HepG2 (cell line): Measurements from ENCODE around the gene MYL11. TPM values are rescaled to one million over a fixed set of nuclear protein-coding genes. Genes with fewer than 3 reads are reported as not detected.

Source experiments
- ATAC-seq: fragments of 200-7000 bp; cut with Tn5 transposase; 3 replicates; pipeline ENCODE4 v1.9.1; 2020; ENCODE audit warnings: mild to moderate bottlenecking, moderate library complexity
- BruUV-seq: library from RNA; stranded (reverse); fragments of 400-500 nt; replicated peaks from 2 replicates; lab custom pipeline; 2021; lab: Mats Ljungman, UMichigan
- CTCF ChIA-PET: fragments of 300-600 bp; formaldehyde crosslinking; extraction: SDS; loops from one replicate; lab custom pipeline; 2021; ENCODE audit warnings: low total read pairs, inconsistent platforms, low intra/inter-chr PET ratio; lab: Yijun Ruan, JAX
- POLR2A ChIA-PET: fragments of 350-600 bp; sonication (Branson Sonifier 250); formaldehyde crosslinking; loops from one replicate; lab custom pipeline; 2020; ENCODE audit warnings: antibody characterized with exemption, inconsistent platforms; lab: Yijun Ruan, JAX
- DNase-seq: peaks from one replicate; pipeline ENCODE4 v3.0.0-alpha.2; 2015; ENCODE audit warnings: low spot score
- FAIRE-seq: peaks from 3 replicates; lab custom pipeline; 2011; peaks lifted over from hg19 to GRCh38; lab: Jason Lieb, UNC
- H2AFZ ChIP-seq: one replicate; pipeline ENCODE4 v1.6.1; 2011; ENCODE audit warnings: low read length, inconsistent platforms
- H3K27ac ChIP-seq: fragments of 300-600 bp; 3 replicates; pipeline ENCODE4 v1.8.0; 2011; ENCODE audit warnings: mixed run types, mild to moderate bottlenecking, mixed read lengths, low read length, inconsistent platforms; ENCODE audit not compliant: insufficient read depth; ENCODE audit errors: extremely low read length
- H3K27me3 ChIP-seq, 2 experiments: fragments of 200-600 bp in 1 of 2; 2 replicates in 1 of 2; 3 replicates in 1 of 2; pipeline versions ENCODE4 v1.6.0 to v1.8.0; 2011; ENCODE audit warnings: low read length in 2 of 2, mild to moderate bottlenecking in 2 of 2, moderate library complexity in 2 of 2, inconsistent platforms in 1 of 2; ENCODE audit not compliant: insufficient read depth in 2 of 2, control insufficient read depth in 1 of 2
- H3K36me3 ChIP-seq, 2 experiments: fragments of 200-600 bp in 1 of 2; replicated peaks in 1 of 2; 2 replicates in 1 of 2; 3 replicates in 1 of 2; pipeline versions ENCODE4 v1.5.1 to v1.8.0; 2011; ENCODE audit warnings: low read length in 2 of 2, inconsistent platforms in 1 of 2; ENCODE audit not compliant: insufficient read depth in 2 of 2, control insufficient read depth in 1 of 2
- H3K4me1 ChIP-seq: 2 replicates; pipeline ENCODE4 v1.5.1; 2012; ENCODE audit warnings: low read length, inconsistent platforms; ENCODE audit not compliant: insufficient read depth
- H3K4me2 ChIP-seq: 2 replicates; pipeline ENCODE4 v1.6.0; 2011; ENCODE audit warnings: low read depth, low read length, inconsistent platforms
- H3K4me3 ChIP-seq, 3 experiments: fragments of 200-600 bp in 1 of 3; sonication (generic), shearing (Covaris generic) in 1 of 3; replicated peaks in 1 of 3; 2 replicates each; pipeline ENCODE4 v1.5.1; 2011 to 2016; ENCODE audit warnings: low read length in 3 of 3, inconsistent platforms in 2 of 3, low read depth in 2 of 3, mild to moderate bottlenecking in 2 of 3, control low read depth in 1 of 3, mixed read lengths in 1 of 3; ENCODE audit not compliant: insufficient read depth in 1 of 3
- H3K79me2 ChIP-seq: one replicate; pipeline ENCODE4 v1.6.1; 2011; ENCODE audit warnings: low read length, inconsistent platforms; ENCODE audit not compliant: insufficient read depth
- H3K9ac ChIP-seq: 2 replicates; pipeline ENCODE4 v1.6.0; 2011; ENCODE audit warnings: mild to moderate bottlenecking, low read depth, low read length, inconsistent platforms; ENCODE audit not compliant: insufficient read depth
- H3K9me3 ChIP-seq: 2 replicates; pipeline ENCODE4 v1.5.1; 2012; ENCODE audit warnings: mild to moderate bottlenecking, low read length
- H4K20me1 ChIP-seq: 2 replicates; pipeline ENCODE4 v1.6.0; 2011; ENCODE audit warnings: inconsistent platforms, mild to moderate bottlenecking, low read length, moderate library complexity; ENCODE audit not compliant: insufficient read depth
- AHDC1 ChIP-seq: sonication (generic); formaldehyde crosslinking; IDR thresholded peaks from 2 replicates; pipeline ENCODE4 v1.5.1; 2020; ENCODE audit warnings: mild to moderate bottlenecking, missing genetic modification reagents, borderline replicate concordance
- AHR ChIP-seq: IDR thresholded peaks from 2 replicates; pipeline ENCODE4 v1.6.1; 2018; ENCODE audit warnings: missing genetic modification reagents, missing compliant biosample characterization
- ELF1 ChIP-seq: sonication (generic); formaldehyde crosslinking; IDR thresholded peaks from 2 replicates; pipeline ENCODE4 v1.4.0; 2020; ENCODE audit warnings: missing genetic modification reagents
- HOXA3 ChIP-seq: sonication (generic); formaldehyde crosslinking; IDR thresholded peaks from 2 replicates; pipeline ENCODE4 v1.5.0; 2020; ENCODE audit warnings: missing genetic modification reagents
- KLF15 ChIP-seq: sonication (generic); formaldehyde crosslinking; IDR thresholded peaks from 2 replicates; pipeline ENCODE4 v1.8.1; 2023; ENCODE audit warnings: borderline replicate concordance, mild to moderate bottlenecking, inconsistent platforms, missing genetic modification reagents, mixed read lengths
- KMT2A ChIP-seq: sonication (generic); formaldehyde crosslinking; IDR thresholded peaks from 2 replicates; pipeline ENCODE4 v1.4.0; 2020; ENCODE audit warnings: missing genetic modification reagents
- PLRG1 ChIP-seq: fragments of 450-650 bp; conservative IDR thresholded peaks from 2 replicates; pipeline ENCODE4 v1.6.1; 2016
- PPARG ChIP-seq: conservative IDR thresholded peaks from 2 replicates; pipeline ENCODE4 v1.6.1; 2016; ENCODE audit warnings: missing biosample characterization, missing genetic modification reagents
- RBFOX2 ChIP-seq: fragments of 200-400 bp; formaldehyde crosslinking; IDR thresholded peaks from 2 replicates; pipeline ENCODE4 v1.6.1; 2017; ENCODE audit warnings: low read depth, mild to moderate bottlenecking, low read length
- RELA ChIP-seq: sonication (generic); formaldehyde crosslinking; IDR thresholded peaks from 2 replicates; pipeline ENCODE4 v1.4.0; 2020; ENCODE audit warnings: missing genetic modification reagents
- RORA ChIP-seq: sonication (generic); formaldehyde crosslinking; IDR thresholded peaks from 2 replicates; pipeline ENCODE4 v1.5.0; 2020; ENCODE audit warnings: mild to moderate bottlenecking, missing genetic modification reagents, moderate library complexity
- RXRA ChIP-seq: sonication (generic); formaldehyde crosslinking; IDR thresholded peaks from 2 replicates; pipeline ENCODE4 v1.5.1; 2020; ENCODE audit warnings: missing genetic modification reagents
- SP4 ChIP-seq: sonication (generic); formaldehyde crosslinking; IDR thresholded peaks from 2 replicates; pipeline ENCODE4 v1.8.1; 2023; ENCODE audit warnings: mild to moderate bottlenecking, missing genetic modification reagents
- ZBTB44 ChIP-seq: sonication (generic); formaldehyde crosslinking; IDR thresholded peaks from 2 replicates; pipeline ENCODE4 v1.4.0; 2020; ENCODE audit warnings: missing genetic modification reagents
- ZC3H13 ChIP-seq: sonication (generic); formaldehyde crosslinking; IDR thresholded peaks from 2 replicates; pipeline ENCODE4 v1.8.1; 2023; ENCODE audit warnings: mild to moderate bottlenecking, missing genetic modification reagents, moderate library complexity
- ZFP36 ChIP-seq: fragments of 150-350 bp; IDR thresholded peaks from 2 replicates; pipeline ENCODE4 v1.6.1; 2018; ENCODE audit warnings: borderline replicate concordance, low read length, low read depth; ENCODE audit not compliant: partially characterized antibody
- ZNF10 ChIP-seq: sonication (generic); formaldehyde crosslinking; IDR thresholded peaks from 2 replicates; pipeline ENCODE4 v1.4.0; 2020; ENCODE audit warnings: mild to moderate bottlenecking, low read depth, missing genetic modification reagents, borderline replicate concordance
- ZNF766 ChIP-seq: sonication (generic); formaldehyde crosslinking; IDR thresholded peaks from 2 replicates; pipeline ENCODE4 v1.5.0; 2020; ENCODE audit warnings: missing genetic modification reagents, borderline replicate concordance
- ZNF768 ChIP-seq: sonication (generic); formaldehyde crosslinking; IDR thresholded peaks from 2 replicates; pipeline ENCODE4 v1.4.0; 2020; ENCODE audit warnings: missing genetic modification reagents
- WGBS: methylation state at CpG from one replicate; pipeline ENCODE4 v1.1.6; 2017; ENCODE audit warnings: low lambda C conversion rate; 5-methylcytosine and 5-hydroxymethylcytosine counted together
- in situ Hi-C: cut with HindIII; loops from 2 replicates; pipeline ENCODE4 v1.10.0; 2017; ENCODE audit warnings: low pct_unique_long_range_greater_than_20kb; ENCODE audit not compliant: extremely low pct_ligation_motif_present
- intact Hi-C: fragments of 100-400 bp; cut with micrococcal nuclease; formaldehyde crosslinking; loops from one replicate; pipeline ENCODE4 v1.10.0; 2022; ENCODE audit not compliant: unreplicated experiment
- polyA plus RNA-seq, 8 experiments: library from polyadenylated mRNA; depleted of rRNA in 3 of 8; stranded (reverse) in 7 of 8; unstranded in 1 of 8; fragments of >200 nt; fragmentation: Illumina TruSeq in 4 of 8; extraction: Trizol in 4 of 8; gene quantifications; 2 replicates each; pipeline versions ENCODE4 v1.2.1 to v1.2.3, GENCODE V29; 2011 to 2016; ENCODE audit warnings: low read depth in 4 of 8, missing spikeins in 1 of 8, mixed read lengths in 1 of 8; ENCODE audit not compliant: insufficient read depth in 1 of 8
- total RNA-seq, 5 experiments: library from RNA; depleted of rRNA; stranded (reverse); fragments of >200 nt; fragmentation: Illumina TruSeq; extraction: Trizol; gene quantifications; 2 replicates each; pipeline ENCODE4 v1.2.3, GENCODE V29; 2016; ENCODE audit warnings: low read depth in 1 of 5

The MYL11 gene
- total and polyA plus RNA-seq, 2 of the 13 experiments (the other 11 are each of a cell fraction or from before 2014, with no cell fraction given): not detected

- 72% methylated on average over 9 of the region's 10 CpGs for WGBS
- CTCF ChIA-PET: no interaction called here
- Histone ChIP-seq H3K4me3 (peak overlapping the region; percentile 80 to 90 (median 86)), H3K27ac (no peak overlapping the region), H2AFZ (no peak overlapping the region), H3K4me1 (peaks cover 40% of the 10 kb centered on the region), H3K9ac (peak overlapping the region; percentile 75), H4K20me1 (peaks cover 20% of the 10 kb centered on the region; the same call in 1 of the 2 replicates), H3K27me3 (no peaks in the 10 kb centered on the region; a peak in 1 of 5 replicates), H3K9me3 (no peaks in the 10 kb centered on the region), H3K79me2 (peaks cover 41% of the 10 kb centered on the region), H3K4me2 (peak overlapping the region; percentile 91), H3K36me3 (peaks cover 9 to 21% of the 10 kb centered on the region in 2 experiments; a peak in 3 of 5 replicates)
- no peak for DNase-seq
- in situ Hi-C loops: no loop called here
- POLR2A ChIA-PET: interaction anchor here (4.7 kb wide), 1 partner anchor 10 kb away, joined by 94 read pairs; the partner anchor contains the start of gene CD2BP2
- no peak for FAIRE-seq
- intact Hi-C loops: no loop called here
- no peak for ATAC-seq
- BruUV-seq: no TSS peak
- TF ChIP-seq ZBTB44 (CRISPR knock-in tag) (no peak), PPARG (CRISPR knock-in tag) (no peak), RBFOX2 (no peak), ZFP36 (peak; percentile 50), RORA (no peak), ZC3H13 (CRISPR knock-in tag) (peak; percentile 46; the same call in 1 of the 2 replicates), AHDC1 (CRISPR knock-in tag) (no peak), HOXA3 (CRISPR knock-in tag) (0 out of 2 replicates have a peak, but pooled peaks have one; percentile 14), AHR (CRISPR knock-in tag) (0 out of 2 replicates have a peak, but pooled peaks have one; percentile 56), ZNF766 (CRISPR knock-in tag) (no peak), ZNF768 (CRISPR knock-in tag) (peak; percentile 67; the same call in 1 of the 2 replicates), ZNF10 (CRISPR knock-in tag) (no peak), SP4 (CRISPR knock-in tag) (no peak), RELA (CRISPR knock-in tag) (no peak), KMT2A (CRISPR knock-in tag) (peak; percentile 18; the same call in 1 of the 2 replicates), PLRG1 (no peak), ELF1 (CRISPR knock-in tag) (no peak), RXRA (CRISPR knock-in tag) (0 out of 2 replicates have a peak, but pooled peaks have one; percentile 31), KLF15 (CRISPR knock-in tag) (no peak)
Measured at GRCh38 chr16:30367349-30368009, 7.1 kb upstream of the MYL11 start.
